SK-N-SH treated with all-trans-retinoic acid at 6 μM for 48 hours (cell line): ENCODE results near the gene SCIMP.

Source experiments
- CREB5 ChIP-seq: fragments of 250-450 bp; sonication (Bioruptor Pico); IDR thresholded peaks from 2 replicates; pipeline ENCODE4 v1.5.1; 2020; ENCODE audit warnings: low read depth, mild to moderate bottlenecking, moderate library complexity
- CSRNP3 ChIP-seq: fragments of 250-450 bp; sonication (Bioruptor Pico); IDR thresholded peaks from 2 replicates; pipeline ENCODE4 v1.5.1; 2021; ENCODE audit warnings: mild to moderate bottlenecking, moderate library complexity
- ESRRG ChIP-seq: fragments of 250-450 bp; sonication (Bioruptor Pico); IDR thresholded peaks from 2 replicates; pipeline ENCODE4 v1.6.1; 2021; ENCODE audit warnings: mild to moderate bottlenecking
- ISL1 ChIP-seq: fragments of 250-450 bp; sonication (Bioruptor Pico); IDR thresholded peaks from 2 replicates; pipeline ENCODE4 v2.1.2; 2022; ENCODE audit warnings: mild to moderate bottlenecking, moderate library complexity
- OSR1 ChIP-seq: fragments of 250-450 bp; sonication (Bioruptor Pico); IDR thresholded peaks from 2 replicates; pipeline ENCODE4 v1.8.0; 2022; ENCODE audit warnings: moderate library complexity, mild to moderate bottlenecking, inconsistent platforms
- PATZ1 ChIP-seq: fragments of 250-450 bp; sonication (Bioruptor Pico); IDR thresholded peaks from 2 replicates; pipeline ENCODE4 v1.8.0; 2020; ENCODE audit warnings: mild to moderate bottlenecking, moderate library complexity, borderline replicate concordance
- RARB ChIP-seq: fragments of 250-450 bp; sonication (Bioruptor Pico); IDR thresholded peaks from 2 replicates; pipeline ENCODE4 v1.8.0; 2021; ENCODE audit warnings: mild to moderate bottlenecking, moderate library complexity
- SNAI2 ChIP-seq: fragments of 250-450 bp; sonication (Bioruptor Pico); IDR thresholded peaks from 2 replicates; pipeline ENCODE4 v1.5.0; 2020; ENCODE audit warnings: mild to moderate bottlenecking, moderate library complexity
- TOX ChIP-seq: fragments of 250-450 bp; sonication (Bioruptor Pico); IDR thresholded peaks from 2 replicates; pipeline ENCODE4 v1.8.0; 2021; ENCODE audit warnings: mild to moderate bottlenecking, moderate library complexity, borderline replicate concordance
- ZFP3 ChIP-seq: fragments of 250-450 bp; sonication (Bioruptor Pico); IDR thresholded peaks from 2 replicates; pipeline ENCODE4 v1.5.0; 2020; ENCODE audit warnings: mild to moderate bottlenecking, moderate library complexity
- ZFP30 ChIP-seq: fragments of 450-650 bp; formaldehyde crosslinking; IDR thresholded peaks from 2 replicates; pipeline ENCODE4 v1.5.0; 2022; ENCODE audit warnings: mild to moderate bottlenecking, moderate library complexity
- ZNF8 ChIP-seq: fragments of 450-650 bp; formaldehyde crosslinking; IDR thresholded peaks from 2 replicates; pipeline ENCODE4 v1.5.0; 2020; ENCODE audit warnings: mild to moderate bottlenecking, moderate library complexity

- TF ChIP-seq ZFP3 (CRISPR knock-in tag) (no peak), RARB (CRISPR knock-in tag) (no peak), PATZ1 (CRISPR knock-in tag) (no peak), SNAI2 (CRISPR knock-in tag) (no peak), TOX (CRISPR knock-in tag) (no peak), ESRRG (no peak), OSR1 (CRISPR knock-in tag) (no peak), CSRNP3 (CRISPR knock-in tag) (no peak), CREB5 (CRISPR knock-in tag) (no peak), ISL1 (CRISPR knock-in tag) (no peak), ZNF8 (CRISPR knock-in tag) (no peak), ZFP30 (CRISPR knock-in tag) (no peak)
Observed at GRCh38 chr17:5254903-5255521, 20.4 kb upstream of the SCIMP start.
